ENCODE measurements around the gene SRP68. TPM values are rescaled to one million over a fixed set of nuclear protein-coding genes. Genes with fewer than 3 reads are reported as not detected.

SRP68 gene
- polyA plus RNA-seq, 2 of the 4 experiments (the other 2 are of a cell fraction) = 121 to 139 TPM

DNA sequence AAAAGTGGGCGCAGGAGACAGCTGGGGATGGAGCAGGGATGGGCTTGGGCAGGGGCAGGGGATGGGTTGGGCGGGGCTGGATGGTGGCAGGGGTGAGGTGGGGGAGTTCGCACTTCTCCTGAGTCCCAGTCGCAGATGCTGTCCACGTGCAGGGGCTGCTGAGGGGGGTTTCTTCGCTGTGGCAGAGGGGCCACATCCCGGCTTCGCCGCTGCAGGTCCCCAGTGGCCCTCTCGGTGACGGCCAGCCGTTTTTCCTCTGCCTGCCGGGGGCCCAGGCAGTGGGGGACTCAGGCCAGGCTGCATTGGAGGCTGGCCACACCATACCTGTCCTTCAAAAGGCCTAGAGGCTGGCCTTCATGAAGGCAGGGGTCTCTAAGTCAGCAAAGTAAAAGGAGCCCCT, 53.5 kb downstream of the SRP68 start:
- ATAC-seq (no peak), DNase-seq (ENCODE audit: low read depth in 1 of 2, low spot score in 1 of 2) (no peak), FAIRE-seq (no peak)
- no peaks in the 10 kb centered on the region for H3K4me1 ChIP-seq
- no peaks in the 10 kb centered on the region for H3K9me3 ChIP-seq
- ChIA-PET CTCF (interaction anchor here (1.3 to 18.5 kb wide), 8 partner anchors 18 to 284 kb away, joined by 3 to 408 read pairs (median 8); partner anchors contain the start of genes CDK3 and EVPL), POLR2A (no interaction called here)
- TF ChIP-seq RFX5 (IDR thresholded peaks at IDR 0.05) (no peak), JUNB (IDR thresholded peaks at IDR 0.05) (no peak), RNF2 (IDR thresholded peaks at IDR 0.05; ENCODE audit: borderline replicate concordance, low read depth) (no peak), CHD4 (IDR thresholded peaks at IDR 0.05; ENCODE audit: borderline replicate concordance) (no peak)
- H3K4me3 ChIP-seq = no peak overlapping the region
- H3K27ac ChIP-seq = no peak overlapping the region
- H3K4me2 ChIP-seq = no peak overlapping the region
- 94% methylated on average over 12 of the region's 13 CpGs for WGBS (ENCODE audit: missing lambda C conversion rate)

DNA sequence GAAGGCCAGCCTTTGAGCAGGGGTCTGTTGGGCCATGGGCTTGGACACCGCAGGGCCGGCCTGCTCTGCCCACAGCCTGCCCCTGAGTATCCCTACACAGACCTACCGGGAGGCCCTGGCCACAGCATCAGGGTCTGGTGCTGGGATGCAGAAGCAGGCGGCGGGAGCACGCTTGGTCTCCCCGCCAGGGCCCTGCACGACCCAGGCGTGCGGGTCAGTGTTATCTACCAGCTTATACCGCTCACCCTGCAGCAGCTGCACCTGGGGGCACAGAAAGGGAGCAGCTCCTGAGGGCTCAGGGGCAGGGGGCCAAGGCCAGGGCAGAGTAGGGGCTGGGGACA, 54.0 kb downstream of the SRP68 start:
- DNase-seq (ENCODE audit: low read depth in 1 of 2, low spot score in 1 of 2) = no peak
- WGBS (ENCODE audit: missing lambda C conversion rate) = 94% methylated on average over 8 of the region's 11 CpGs
- TF ChIP-seq NFE2L2 (conservative IDR thresholded peaks at IDR 0.05; ENCODE audit: low read length) (no peak), JUNB (IDR thresholded peaks at IDR 0.05) (no peak), RAD21 (conservative IDR thresholded peaks at IDR 0.05 in 1 of 2, IDR thresholded peaks at IDR 0.05 in 1 of 2) (no peak), FOSL2 (IDR thresholded peaks at IDR 0.05) (no peak), FOSL2 (CRISPR knock-in tag; IDR thresholded peaks at IDR 0.05) (no peak), BHLHE40 (IDR thresholded peaks at IDR 0.05; ENCODE audit: low read depth, low read length) (no peak), RNF2 (IDR thresholded peaks at IDR 0.05; ENCODE audit: borderline replicate concordance, low read depth) (no peak)
- TF ChIP-seq, protein P1, sequence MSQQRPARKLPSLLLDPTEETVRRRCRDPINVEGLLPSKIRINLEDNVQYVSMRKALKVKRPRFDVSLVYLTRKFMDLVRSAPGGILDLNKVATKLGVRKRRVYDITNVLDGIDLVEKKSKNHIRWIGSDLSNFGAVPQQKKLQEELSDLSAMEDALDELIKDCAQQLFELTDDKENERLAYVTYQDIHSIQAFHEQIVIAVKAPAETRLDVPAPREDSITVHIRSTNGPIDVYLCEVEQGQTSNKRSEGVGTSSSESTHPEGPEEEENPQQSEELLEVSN (IDR thresholded peaks at IDR 0.05; ENCODE audit: borderline replicate concordance, low read depth) = no peak
- Histone ChIP-seq H3K27ac (no peak overlapping the region), H3K4me3 (no peak overlapping the region), H3K9me3 (no peaks in the 10 kb centered on the region), H3K4me1 (no peaks in the 10 kb centered on the region), H3K4me2 (no peak overlapping the region)
- no peak for FAIRE-seq
- CTCF ChIA-PET = interaction anchor here (0.9 to 18.5 kb wide), 7 partner anchors 18 to 281 kb away, joined by 3 to 408 read pairs (median 5); partner anchors contain the start of genes CDK3, EVPL and MRPL38
- no peak for ATAC-seq
- POLR2A ChIA-PET = no interaction called here

DNA sequence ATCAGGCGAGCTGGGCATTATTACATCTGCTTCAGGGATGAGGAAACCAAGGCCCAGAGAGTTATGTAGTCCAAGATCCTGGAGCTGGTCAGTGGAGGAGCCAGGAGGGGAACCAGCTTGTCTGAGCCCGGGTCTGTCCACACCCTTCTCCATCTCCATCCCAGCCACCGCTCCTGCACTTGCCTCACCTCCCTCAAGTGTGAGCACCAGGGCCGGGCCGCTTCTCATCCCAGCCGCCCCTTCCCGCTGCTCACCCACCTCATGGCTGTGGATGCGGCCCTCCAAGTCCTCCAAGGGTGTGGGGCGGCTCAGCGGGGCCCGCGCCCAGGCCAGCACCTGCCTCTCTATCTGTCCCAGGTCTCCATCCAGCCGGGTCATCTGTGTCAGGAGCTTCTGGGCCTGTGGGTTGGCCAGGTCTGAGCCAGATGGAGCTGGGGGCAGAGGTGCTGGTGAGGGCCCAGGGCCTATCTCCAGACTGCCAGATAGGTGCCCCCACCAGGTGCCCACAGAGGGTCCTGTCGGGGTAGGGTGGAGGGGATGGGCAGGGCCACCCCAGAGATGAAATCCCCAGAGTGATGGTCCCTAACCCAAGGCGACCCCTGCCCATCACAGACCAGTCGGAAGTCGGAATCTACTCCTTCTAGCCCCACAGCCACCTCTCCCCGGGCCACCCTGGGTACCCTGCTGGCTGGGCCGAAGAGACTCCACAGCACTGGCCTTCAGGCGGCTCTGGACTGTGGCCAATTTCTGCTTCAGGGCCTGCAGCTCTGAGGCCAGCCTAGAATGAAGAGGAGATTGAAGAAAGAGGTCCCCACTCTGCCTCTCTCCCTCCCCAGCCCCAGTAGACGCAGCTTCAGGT, 54.6 kb downstream of the SRP68 start:
- Histone ChIP-seq H3K27ac (no peak overlapping the region), H3K9me3 (no peaks in the 10 kb centered on the region), H3K4me2 (no peak overlapping the region), H3K4me1 (no peaks in the 10 kb centered on the region), H3K4me3 (no peak overlapping the region)
- no peak for TF ChIP-seq HOXB5 (CRISPR knock-in tag; IDR thresholded peaks at IDR 0.05)
- TF ChIP-seq HDAC2 (IDR thresholded peaks at IDR 0.05) = no peak
- TF ChIP-seq, protein P2, sequence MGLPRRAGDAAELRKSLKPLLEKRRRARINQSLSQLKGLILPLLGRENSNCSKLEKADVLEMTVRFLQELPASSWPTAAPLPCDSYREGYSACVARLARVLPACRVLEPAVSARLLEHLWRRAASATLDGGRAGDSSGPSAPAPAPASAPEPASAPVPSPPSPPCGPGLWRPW (IDR thresholded peaks at IDR 0.05) = no peak
- no peak for TF ChIP-seq ZNF302 (CRISPR knock-in tag; IDR thresholded peaks at IDR 0.05)
- WGBS (ENCODE audit: missing lambda C conversion rate) = 87% methylated on average over 21 of the region's 21 CpGs
- ChIA-PET POLR2A (no interaction called here), CTCF (interaction anchor here (0.5 to 18.5 kb wide), 9 partner anchors 18 to 1808 kb away, joined by 3 to 408 read pairs (median 5); partner anchors contain the start of genes CDK3, EVPL and MRPL38)
- DNase-seq (ENCODE audit: low read depth in 1 of 2, low spot score in 1 of 2) = no peak
- no peak for FAIRE-seq
- no peak for ATAC-seq

DNA sequence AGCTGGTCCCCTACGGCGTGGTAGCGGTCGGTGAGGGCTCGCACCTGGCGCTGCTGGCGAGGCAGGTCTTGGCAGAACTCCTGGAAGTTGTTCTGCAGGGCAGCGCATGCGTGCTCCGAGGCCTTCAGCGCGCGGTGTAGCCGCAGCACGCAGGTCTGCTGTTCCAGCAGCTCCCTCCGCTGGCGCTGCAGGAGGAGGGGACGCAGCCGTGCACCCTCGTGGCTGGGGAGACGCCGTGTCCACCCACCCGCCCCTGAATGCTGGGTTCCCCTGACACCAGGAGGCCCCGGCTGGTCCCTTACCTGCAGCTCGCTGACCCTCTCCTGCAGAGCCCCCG, 57.4 kb downstream of the SRP68 start:
- no peaks in the 10 kb centered on the region for H3K9me3 ChIP-seq
- FAIRE-seq = no peak
- no peak; a peak in 1 of 6 replicates for ATAC-seq
- H3K27ac ChIP-seq = no peak overlapping the region
- 93% methylated on average over 23 of the region's 26 CpGs for WGBS (ENCODE audit: missing lambda C conversion rate)
- CTCF ChIA-PET = interaction anchor here (0.6 to 20.5 kb wide), 55 partner anchors 7 to 754 kb away, joined by 3 to 408 read pairs (median 6); partner anchors contain the start of genes AANAT, CDK3, EVPL and EXOC7
- POLR2A ChIA-PET = no interaction called here
- H3K4me1 ChIP-seq = no peaks in the 10 kb centered on the region
- TF ChIP-seq POLR2AphosphoS2 (conservative IDR thresholded peaks at IDR 0.05; ENCODE audit: low read length) (no peak), BHLHE40 (IDR thresholded peaks at IDR 0.05; ENCODE audit: low read depth, low read length) (no peak), GATA3 (IDR thresholded peaks at IDR 0.05; ENCODE audit: borderline replicate concordance) (no peak), HDAC2 (IDR thresholded peaks at IDR 0.05) (no peak), EHMT2 (IDR thresholded peaks at IDR 0.05; ENCODE audit: low read depth) (no peak), ZC3H11A (IDR thresholded peaks at IDR 0.05) (no peak), MAZ (IDR thresholded peaks at IDR 0.05; ENCODE audit: borderline replicate concordance, low read depth, low read length) (no peak), RAD21 (conservative IDR thresholded peaks at IDR 0.05 in 1 of 2, IDR thresholded peaks at IDR 0.05 in 1 of 2) (no peak)
- TF ChIP-seq, protein P3, sequence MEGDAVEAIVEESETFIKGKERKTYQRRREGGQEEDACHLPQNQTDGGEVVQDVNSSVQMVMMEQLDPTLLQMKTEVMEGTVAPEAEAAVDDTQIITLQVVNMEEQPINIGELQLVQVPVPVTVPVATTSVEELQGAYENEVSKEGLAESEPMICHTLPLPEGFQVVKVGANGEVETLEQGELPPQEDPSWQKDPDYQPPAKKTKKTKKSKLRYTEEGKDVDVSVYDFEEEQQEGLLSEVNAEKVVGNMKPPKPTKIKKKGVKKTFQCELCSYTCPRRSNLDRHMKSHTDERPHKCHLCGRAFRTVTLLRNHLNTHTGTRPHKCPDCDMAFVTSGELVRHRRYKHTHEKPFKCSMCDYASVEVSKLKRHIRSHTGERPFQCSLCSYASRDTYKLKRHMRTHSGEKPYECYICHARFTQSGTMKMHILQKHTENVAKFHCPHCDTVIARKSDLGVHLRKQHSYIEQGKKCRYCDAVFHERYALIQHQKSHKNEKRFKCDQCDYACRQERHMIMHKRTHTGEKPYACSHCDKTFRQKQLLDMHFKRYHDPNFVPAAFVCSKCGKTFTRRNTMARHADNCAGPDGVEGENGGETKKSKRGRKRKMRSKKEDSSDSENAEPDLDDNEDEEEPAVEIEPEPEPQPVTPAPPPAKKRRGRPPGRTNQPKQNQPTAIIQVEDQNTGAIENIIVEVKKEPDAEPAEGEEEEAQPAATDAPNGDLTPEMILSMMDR (IDR thresholded peaks at IDR 0.05) = no peak
- TF ChIP-seq, protein P4, sequence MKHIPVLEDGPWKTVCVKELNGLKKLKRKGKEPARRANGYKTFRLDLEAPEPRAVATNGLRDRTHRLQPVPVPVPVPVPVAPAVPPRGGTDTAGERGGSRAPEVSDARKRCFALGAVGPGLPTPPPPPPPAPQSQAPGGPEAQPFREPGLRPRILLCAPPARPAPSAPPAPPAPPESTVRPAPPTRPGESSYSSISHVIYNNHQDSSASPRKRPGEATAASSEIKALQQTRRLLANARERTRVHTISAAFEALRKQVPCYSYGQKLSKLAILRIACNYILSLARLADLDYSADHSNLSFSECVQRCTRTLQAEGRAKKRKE (CRISPR knock-in tag; IDR thresholded peaks at IDR 0.05; ENCODE audit: low read depth) = no peak
- H3K4me2 ChIP-seq = no peak overlapping the region
- no peak for DNase-seq (ENCODE audit: low read depth in 1 of 2, low spot score in 1 of 2)
- no peak overlapping the region for H3K4me3 ChIP-seq

All from A549 (cell line).